Thyroid gland (tissue), 4 donors: ENCODE data around the gene ZDHHC11B.
"Not testable (repeated sequence)": the region's sequence is repeated elsewhere in the genome, so short reads cannot be mapped to it uniquely, and the experiment has no call there.

ENCODE experiments used
- CTCF ChIP-seq, 6 experiments: fragments of 200-600 bp in 3 of 6; fragments of 450-650 bp in 3 of 6; sonication (generic) in 3 of 6; IDR thresholded peaks; one replicate each; pipeline ENCODE4 v1.5.1; 2016 to 2019; ENCODE audit warnings: antibody characterized with exemption in 6 of 6, mild to moderate bottlenecking in 2 of 6, inconsistent platforms in 1 of 6, moderate library complexity in 1 of 6
- POLR2A ChIP-seq, 2 donors: fragments of 450-650 bp; IDR thresholded peaks; one replicate each; pipeline ENCODE4 v1.6.1; 2017; ENCODE audit warnings: antibody characterized with exemption in 2 of 2, mild to moderate bottlenecking in 2 of 2, moderate library complexity in 1 of 2

DNA sequence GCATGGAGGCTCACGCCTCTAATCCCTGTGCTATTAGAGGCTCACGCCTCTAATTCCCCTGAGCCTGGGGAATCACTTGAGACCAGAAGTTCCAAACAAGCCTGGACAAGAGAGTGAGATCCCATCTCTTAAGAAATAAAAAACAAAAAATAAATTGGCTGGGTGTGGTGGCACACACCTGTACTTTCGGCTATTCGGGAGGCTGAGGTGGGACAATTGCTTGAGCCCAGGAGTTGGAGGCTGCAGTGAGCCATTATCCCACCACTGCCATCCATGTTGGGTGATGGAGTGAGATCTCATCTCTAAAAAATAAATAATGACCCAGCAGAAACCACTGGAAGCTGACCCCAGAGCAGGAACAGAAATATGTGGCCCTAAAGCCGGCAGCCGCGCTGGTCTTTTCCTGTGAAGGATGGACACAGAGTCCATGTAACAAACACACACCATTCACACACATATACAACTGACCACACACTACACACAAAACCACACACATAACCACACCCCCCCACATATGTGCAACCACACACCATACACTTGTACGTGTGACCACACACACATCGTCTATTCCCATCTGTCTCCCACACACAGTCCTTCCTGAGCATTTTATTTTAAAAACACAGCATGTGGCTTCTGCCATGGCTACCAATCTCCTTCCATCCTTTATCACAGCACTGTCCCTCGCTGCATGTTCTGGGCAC, 51.6 kb downstream of the ZDHHC11B start:
- not testable (repeated sequence) for TF ChIP-seq CTCF, POLR2A (IDR thresholded peaks at IDR 0.05)
